K562 (cell line): ENCODE results near the gene NOD2. TPM values are rescaled to one million over a fixed set of nuclear protein-coding genes. Genes with fewer than 3 reads are reported as not detected.

Experiments
- ATAC-seq: fragments of 200-7000 bp; cut with Tn5 transposase; 3 replicates; pipeline ENCODE4 v1.9.1; 2020; ENCODE audit warnings: moderate library complexity
- BruUV-seq: library from RNA; stranded (reverse); fragments of 400-500 nt; replicated peaks from 2 replicates; lab custom pipeline; 2021; lab: Mats Ljungman, UMichigan
- CTCF ChIA-PET: fragments of 300-600 bp; formaldehyde crosslinking; extraction: SDS; loops from one replicate; lab custom pipeline; 2021; ENCODE audit warnings: low intra/inter-chr PET ratio; lab: Yijun Ruan, JAX
- POLR2A ChIA-PET: fragments of 300-600, 350-650 bp; sonication (Branson Sonifier 250); formaldehyde crosslinking; extraction: SDS; loops from one replicate; lab custom pipeline; 2021; ENCODE audit warnings: antibody characterized with exemption, inconsistent platforms; lab: Yijun Ruan, JAX
- DNase-seq, 4 experiments: peaks; one replicate each; pipeline versions ENCODE4 v3.0.0 to v3.0.0-alpha.2; 2011 to 2018; ENCODE audit warnings: low spot score in 3 of 4, mixed read lengths in 3 of 4; ENCODE audit errors: extremely low read depth in 1 of 4
- FAIRE-seq: peaks from 2 replicates; lab custom pipeline; 2011; peaks lifted over from hg19 to GRCh38; lab: Jason Lieb, UNC
- H2AFZ ChIP-seq: 2 replicates; pipeline ENCODE4 v1.6.0; 2011; ENCODE audit warnings: low read depth, low read length, control low read depth, inconsistent platforms
- H3K27ac ChIP-seq: fragments of 200-600 bp; 3 replicates; pipeline ENCODE4 v1.8.0; 2011; ENCODE audit warnings: low read depth, mild to moderate bottlenecking, control low read depth, inconsistent platforms, low read length, moderate library complexity, mixed read lengths; ENCODE audit errors: extremely low read depth
- H3K27me3 ChIP-seq, 2 experiments: fragments of 300-600 bp in 1 of 2; 2 replicates in 1 of 2; 3 replicates in 1 of 2; pipeline versions ENCODE4 v1.6.0 to v1.8.0; 2011; ENCODE audit warnings: inconsistent platforms in 2 of 2, low read length in 2 of 2, mild to moderate bottlenecking in 1 of 2, mixed read lengths in 1 of 2, moderate library complexity in 1 of 2; ENCODE audit not compliant: control insufficient read depth in 2 of 2, insufficient read depth in 2 of 2
- H3K36me3 ChIP-seq: fragments of 300-600 bp; 3 replicates; pipeline ENCODE4 v1.8.0; 2011; ENCODE audit warnings: mild to moderate bottlenecking, low read length, inconsistent platforms; ENCODE audit not compliant: control insufficient read depth, insufficient read depth
- H3K4me1 ChIP-seq, 2 experiments: fragments of 200-600 bp in 1 of 2; replicated peaks in 1 of 2; 2 replicates in 1 of 2; 3 replicates in 1 of 2; pipeline versions ENCODE4 v1.5.1 to v1.8.0; 2011; ENCODE audit warnings: inconsistent platforms in 2 of 2, low read length in 2 of 2, mild to moderate bottlenecking in 1 of 2, mixed read lengths in 1 of 2, moderate library complexity in 1 of 2; ENCODE audit not compliant: control insufficient read depth in 2 of 2, insufficient read depth in 2 of 2
- H3K4me2 ChIP-seq: 2 replicates; pipeline ENCODE4 v1.6.1; 2011; ENCODE audit warnings: low read length, control low read depth, inconsistent platforms, mixed read lengths; ENCODE audit not compliant: insufficient read depth
- H3K4me3 ChIP-seq: fragments of 200-600 bp; sonication (generic), shearing (Covaris generic); 2 replicates; pipeline ENCODE4 v1.5.1; 2016; ENCODE audit warnings: control low read depth, inconsistent platforms
- H3K79me2 ChIP-seq: fragments of 200-600 bp; 3 replicates; pipeline ENCODE4 v1.8.0; 2011; ENCODE audit warnings: low read length, inconsistent platforms; ENCODE audit not compliant: control insufficient read depth, insufficient read depth
- H3K9ac ChIP-seq, 2 experiments: 2 replicates each; pipeline versions ENCODE4 v1.6.0 to v1.6.1; 2011; ENCODE audit warnings: low read depth in 2 of 2, low read length in 2 of 2, control low read depth in 1 of 2, inconsistent platforms in 1 of 2, mild to moderate bottlenecking in 1 of 2, mixed read lengths in 1 of 2; ENCODE audit not compliant: insufficient read depth in 1 of 2
- H3K9me1 ChIP-seq: one replicate; pipeline ENCODE4 v1.6.0; 2011; ENCODE audit warnings: inconsistent platforms, mild to moderate bottlenecking, low read length, moderate library complexity; ENCODE audit not compliant: control insufficient read depth, insufficient read depth
- H3K9me3 ChIP-seq: replicated peaks from 2 replicates; pipeline ENCODE4 v1.5.1; 2011; ENCODE audit warnings: low read depth, low read length, inconsistent platforms; ENCODE audit not compliant: control insufficient read depth, insufficient read depth
- H4K20me1 ChIP-seq: replicated peaks from 2 replicates; pipeline ENCODE4 v1.6.1; 2011; ENCODE audit warnings: low read length, inconsistent platforms, mixed read lengths; ENCODE audit not compliant: control insufficient read depth, insufficient read depth
- CTCF ChIP-seq, 3 experiments: IDR thresholded peaks in 2 of 3; conservative IDR thresholded peaks in 1 of 3; 2 replicates each; pipeline ENCODE4 v1.5.1; 2011 to 2012; ENCODE audit warnings: low read length in 3 of 3, mild to moderate bottlenecking in 3 of 3, control low read depth in 2 of 3, improper control_type of control experiment in 1 of 3, inconsistent platforms in 1 of 3, low read depth in 1 of 3, mixed read lengths in 1 of 3, moderate library complexity in 1 of 3; ENCODE audit not compliant: insufficient read depth in 2 of 3
- GTF3C2 ChIP-seq: IDR thresholded peaks from 3 replicates; pipeline ENCODE4 v1.6.1; 2011; ENCODE audit warnings: borderline replicate concordance, mild to moderate bottlenecking, moderate library complexity; ENCODE audit not compliant: insufficient read length; ENCODE audit errors: extremely low read depth
- KDM1A ChIP-seq, 2 experiments: fragments of 450-650 bp; IDR thresholded peaks; 2 replicates each; pipeline ENCODE4 v1.6.1; 2016; ENCODE audit warnings: mild to moderate bottlenecking in 2 of 2
- MYC ChIP-seq, 2 experiments: fragments of 250-450 bp in 1 of 2; sonication (Bioruptor Pico) in 1 of 2; IDR thresholded peaks; 2 replicates each; pipeline versions ENCODE4 v1.5.1 to v1.6.1; 2012 to 2021; ENCODE audit warnings: low read depth in 2 of 2, borderline replicate concordance in 1 of 2, improper control_type of control experiment in 1 of 2, low read length in 1 of 2, mild to moderate bottlenecking in 1 of 2, moderate library complexity in 1 of 2
- SPI1 ChIP-seq: IDR thresholded peaks from 2 replicates; pipeline ENCODE4 v1.6.1; 2011; ENCODE audit warnings: low read depth, low read length, control low read depth, borderline replicate concordance
- ZNF445 ChIP-seq: fragments of 250-450 bp; sonication (Bioruptor Pico); IDR thresholded peaks from 2 replicates; pipeline ENCODE4 v1.4.0; 2020; ENCODE audit warnings: low read depth, mild to moderate bottlenecking, moderate library complexity
- WGBS: fragments of 100-300 bp; shearing (Covaris generic); methylation state at CpG from one replicate; pipeline ENCODE4 v1.1.6; 2016; ENCODE audit warnings: low coverage, mixed read lengths; ENCODE audit not compliant: insufficient coverage; ENCODE audit errors: missing lambda C conversion rate; 5-methylcytosine and 5-hydroxymethylcytosine counted together
- in situ Hi-C: fragments of 300-500 bp; cut with MboI; formaldehyde crosslinking; loops from 4 replicates; pipeline ENCODE4 v1.15.0; 2018; ENCODE audit warnings: inconsistent platforms, mixed read lengths
- intact Hi-C: fragments of 100-400 bp; cut with micrococcal nuclease; formaldehyde crosslinking; loops from 2 replicates; pipeline ENCODE4 v1.14.2; 2022
- polyA plus RNA-seq, 8 experiments: library from polyadenylated mRNA; depleted of rRNA in 4 of 8; stranded (reverse) in 5 of 8; unstranded in 3 of 8; fragments of >200 nt; fragmentation: Nextera tagmentation in 2 of 8; fragmentation: Illumina TruSeq in 1 of 8; extraction: Ambion mirVana in 2 of 8; extraction: Trizol in 1 of 8; gene quantifications; 2 replicates each; pipeline versions ENCODE4 v1.2.1 to v1.2.3, GENCODE V29; 2011 to 2014; ENCODE audit warnings: inconsistent platforms in 1 of 8, missing spikeins in 1 of 8
- total RNA-seq, 7 experiments: library from RNA; depleted of rRNA in 6 of 7; stranded (reverse); fragments of >200 nt in 6 of 7; fragmentation: Illumina TruSeq in 2 of 7; extraction: Trizol in 2 of 7; gene quantifications; 2 replicates each; pipeline versions ENCODE4 v1.2.1 to v1.2.3, GENCODE V29; 2011 to 2021; ENCODE audit warnings: low replicate concordance in 1 of 7
- TF ChIP-seq, protein P1 (sequence below): fragments of 250-450 bp; sonication (Bioruptor Pico); IDR thresholded peaks from 2 replicates; pipeline ENCODE4 v1.8.0; 2021; ENCODE audit warnings: borderline replicate concordance, mild to moderate bottlenecking, moderate library complexity; ENCODE audit not compliant: poor library complexity, severe bottlenecking

NOD2 gene
- total and polyA plus RNA-seq, 9 of the 15 experiments (the other 6 are each of a cell fraction or from before 2014, with no cell fraction given) = 0.04 TPM; not detected in 8

DNA sequence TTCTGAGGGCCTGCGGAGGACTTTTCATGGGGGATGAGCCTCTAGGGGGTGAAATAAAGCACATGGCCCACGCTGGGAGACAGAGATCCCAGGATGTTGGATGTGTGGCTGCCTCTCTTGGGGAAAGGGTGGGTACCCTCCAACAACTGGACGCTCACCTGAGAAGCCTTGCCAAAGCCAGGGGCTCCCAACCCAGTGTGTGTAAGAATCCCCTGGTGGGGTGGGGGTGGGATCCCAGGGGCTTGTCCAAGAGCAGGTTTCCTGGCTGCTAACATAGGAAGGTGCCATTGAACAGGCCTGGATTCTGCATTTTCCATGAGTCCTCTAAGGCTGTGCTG is 12.9 kb upstream of the NOD2 start:
- no TSS peak for BruUV-seq
- Histone ChIP-seq H3K27ac (no peak overlapping the region), H2AFZ (no peak overlapping the region), H3K27me3 (peaks cover 0 to 34% of the 10 kb centered on the region in 2 experiments; a peak in 2 of 5 replicates), H3K4me1 (no peaks in the 10 kb centered on the region), H3K9ac (no peak overlapping the region), H3K9me3 (no peaks in the 10 kb centered on the region), H3K9me1 (no peaks in the 10 kb centered on the region), H4K20me1 (no peaks in the 10 kb centered on the region), H3K36me3 (no peaks in the 10 kb centered on the region), H3K4me2 (no peak overlapping the region), H3K4me3 (no peak overlapping the region), H3K79me2 (no peaks in the 10 kb centered on the region)
- in situ Hi-C loops (no loop called here), intact Hi-C loops (no loop called here)
- no peak for TF ChIP-seq SPI1
- CTCF ChIA-PET = no interaction called here
- ATAC-seq (no peak), FAIRE-seq (no peak), DNase-seq (no peak)
- 0% methylated on average over 3 of the region's 3 CpGs for WGBS
- POLR2A ChIA-PET = interaction anchor here (0.6 to 0.9 kb wide), 2 partner anchors 9 to 10 kb away, joined by 3 read pairs; no protein-coding TSS in a partner anchor

DNA sequence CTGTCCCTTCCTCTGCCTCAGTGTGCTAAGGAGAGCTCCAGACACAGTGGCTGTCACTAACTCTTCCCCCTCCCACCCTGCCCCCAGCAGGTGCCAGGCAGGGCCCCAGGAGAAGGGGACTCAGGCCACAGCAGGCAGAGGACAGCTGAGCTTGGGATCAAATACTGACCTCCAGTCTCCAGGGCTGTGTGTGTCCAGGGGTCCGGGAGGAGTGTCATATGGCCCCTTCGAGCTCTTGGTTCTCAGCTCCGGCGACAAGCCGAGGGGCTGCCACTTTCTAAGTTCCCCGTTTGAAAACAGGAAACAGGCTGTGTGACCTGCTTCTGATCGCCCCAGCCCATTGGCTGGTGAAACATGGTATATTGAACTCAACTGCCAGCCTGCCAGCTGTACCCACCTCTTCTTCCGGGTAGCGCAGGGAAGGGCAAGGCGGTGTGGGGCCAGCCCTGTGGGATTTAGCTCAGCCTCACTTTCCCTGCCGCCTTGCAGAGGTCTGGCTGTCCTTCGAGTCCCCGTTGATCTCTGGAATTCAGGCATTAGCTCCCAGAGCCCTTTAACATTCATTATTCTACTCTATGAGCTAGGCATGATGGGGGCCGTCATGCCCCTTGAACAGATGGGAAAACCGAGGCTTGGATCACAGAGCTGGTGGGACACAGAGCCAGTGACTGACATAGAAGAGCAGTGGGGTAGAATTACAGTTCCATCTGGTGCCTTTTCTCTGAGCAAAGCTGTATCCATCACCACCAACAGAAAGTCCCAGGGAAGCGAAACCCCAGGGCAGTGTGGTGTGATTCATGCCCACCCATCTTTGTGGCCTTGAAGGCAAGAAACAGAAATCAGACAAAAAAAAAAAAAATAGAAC is 12.2 kb upstream of the NOD2 start, which contains the start of gene SNX20:
SNX20 (minus strand) TSS at position 292 of the 865 bp plus-strand sequence. CDS start 3,786 bp downstream, outside the sequence.
- ChIA-PET CTCF (no interaction called here), POLR2A (interaction anchor here (0.6 kb wide), 2 partner anchors 10 to 248 kb away, joined by 3 to 4 read pairs; no protein-coding TSS in a partner anchor)
- DNase-seq (no peak), FAIRE-seq (no peak), ATAC-seq (no peak)
- Histone ChIP-seq H3K79me2 (no peaks in the 10 kb centered on the region), H3K27me3 (peaks cover 0 to 27% of the 10 kb centered on the region in 2 experiments; a peak in 2 of 5 replicates), H3K4me2 (no peak within 1 kb of the TSS), H3K9ac (no peak within 1 kb of the TSS), H4K20me1 (no peaks in the 10 kb centered on the region), H3K9me1 (no peaks in the 10 kb centered on the region), H2AFZ (no peak within 1 kb of the TSS), H3K9me3 (no peaks in the 10 kb centered on the region), H3K27ac (no peak within 1 kb of the TSS), H3K4me1 (no peaks in the 10 kb centered on the region), H3K4me3 (no peak within 1 kb of the TSS), H3K36me3 (no peaks in the 10 kb centered on the region)
- in situ Hi-C loops (no loop called here), intact Hi-C loops (no loop called here)
- BruUV-seq = no TSS peak
- WGBS = under 1% methylated on average over 16 of the region's 16 CpGs
- TF ChIP-seq MYC (IDR thresholded peaks at IDR 0.05; ENCODE audit: low read depth, low read length) = no peak
- no peak for TF ChIP-seq MYC (CRISPR knock-in tag; IDR thresholded peaks at IDR 0.05; ENCODE audit: borderline replicate concordance, low read depth)
- TF ChIP-seq GTF3C2 = no peak
- no peak for TF ChIP-seq KDM1A (IDR thresholded peaks at IDR 0.05)
- TF ChIP-seq CTCF (IDR thresholded peaks at IDR 0.05 in 2 of 3, conservative IDR thresholded peaks at IDR 0.05 in 1 of 3; ENCODE audit: insufficient read depth in 2 of 3, low read depth in 1 of 3, low read length in 3 of 3) = no peak
- TF ChIP-seq, protein P1, sequence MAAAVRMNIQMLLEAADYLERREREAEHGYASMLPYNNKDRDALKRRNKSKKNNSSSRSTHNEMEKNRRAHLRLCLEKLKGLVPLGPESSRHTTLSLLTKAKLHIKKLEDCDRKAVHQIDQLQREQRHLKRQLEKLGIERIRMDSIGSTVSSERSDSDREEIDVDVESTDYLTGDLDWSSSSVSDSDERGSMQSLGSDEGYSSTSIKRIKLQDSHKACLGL (CRISPR knock-in tag) = no peak
- TF ChIP-seq ZNF445 (CRISPR knock-in tag) = no peak
